MCF 10A (cell line): ENCODE data around the gene FNBP1. TPM values are rescaled to one million over a fixed set of nuclear protein-coding genes. Genes with fewer than 3 reads are reported as not detected.

ENCODE experiments used
- BruUV-seq: library from RNA; stranded (reverse); fragments of 400-500 nt; replicated peaks from 2 replicates; lab custom pipeline; 2021; lab: Mats Ljungman, UMichigan
- CTCF ChIA-PET: fragments of 300-600 bp; sonication (Branson Sonifier 250); formaldehyde crosslinking; extraction: SDS; loops from one replicate; lab custom pipeline; 2021; ENCODE audit warnings: antibody characterized with exemption, inconsistent platforms; lab: Yijun Ruan, JAX
- POLR2A ChIA-PET: fragments of 300-600, 350-650 bp; sonication (Branson Sonifier 250); formaldehyde crosslinking; extraction: SDS; loops from one replicate; lab custom pipeline; 2020; ENCODE audit warnings: antibody characterized with exemption, inconsistent platforms; lab: Yijun Ruan, JAX
- DNase-seq: peaks from one replicate; pipeline ENCODE4 v3.0.0-alpha.2; 2018; ENCODE audit not compliant: unreplicated experiment
- H3K27ac Mint-ChIP-seq: one replicate; pipeline ENCODE4 v1.8.0; 2022; ENCODE audit warnings: mild to moderate bottlenecking, low read depth, mixed read lengths; ENCODE audit not compliant: unreplicated experiment
- H3K27me3 Mint-ChIP-seq: one replicate; pipeline ENCODE4 v1.8.0; 2022; ENCODE audit warnings: mixed read lengths; ENCODE audit not compliant: insufficient read depth, unreplicated experiment
- H3K36me3 Mint-ChIP-seq: one replicate; pipeline ENCODE4 v1.8.0; 2022; ENCODE audit warnings: mild to moderate bottlenecking, moderate library complexity, mixed read lengths; ENCODE audit not compliant: insufficient read depth, unreplicated experiment
- H3K4me1 Mint-ChIP-seq: one replicate; pipeline ENCODE4 v1.8.0; 2022; ENCODE audit warnings: mixed read lengths; ENCODE audit not compliant: insufficient read depth, unreplicated experiment
- H3K4me3 Mint-ChIP-seq: one replicate; pipeline ENCODE4 v1.8.0; 2022; ENCODE audit warnings: mild to moderate bottlenecking, moderate library complexity, mixed read lengths; ENCODE audit not compliant: unreplicated experiment
- H3K9me3 Mint-ChIP-seq: one replicate; pipeline ENCODE4 v1.8.0; 2022; ENCODE audit warnings: mixed read lengths; ENCODE audit not compliant: unreplicated experiment
- CTCF ChIP-seq: fragments of 200-600 bp; IDR thresholded peaks from one replicate; pipeline ENCODE4 v1.8.0; 2022; ENCODE audit warnings: antibody characterized with exemption, mild to moderate bottlenecking; ENCODE audit not compliant: unreplicated experiment
- intact Hi-C: fragments of 100-400 bp; cut with micrococcal nuclease; formaldehyde crosslinking; loops from 2 replicates; pipeline ENCODE4 v1.14.1; 2022
- total RNA-seq: library from RNA; stranded (reverse); gene quantifications from 2 replicates; pipeline ENCODE4 v1.2.3, GENCODE V29; 2022

FNBP1 gene
- total RNA-seq, 1 experiment from 2014 or later: 24.4 TPM

- no peak for DNase-seq
- Mint-ChIP-seq H3K27me3 (no peaks in the 10 kb centered on the region), H3K4me3 (no peak overlapping the region), H3K9me3 (no peaks in the 10 kb centered on the region), H3K4me1 (no peaks in the 10 kb centered on the region), H3K27ac (no peak overlapping the region), H3K36me3 (peaks cover 23% of the 10 kb centered on the region)
- ChIA-PET CTCF (interaction anchor here (0.7 kb wide), 1 partner anchor 293 kb away, joined by 5 read pairs; no protein-coding TSS in a partner anchor), POLR2A (interaction anchor here (0.9 kb wide), 1 partner anchor 111 kb away, joined by 3 read pairs; no protein-coding TSS in a partner anchor)
- TF ChIP-seq CTCF: no peak
- intact Hi-C loops: no loop called here
- no TSS peak for BruUV-seq
Measured at GRCh38 chr9:129930743-129931142, 112.2 kb downstream of the FNBP1 start.

GRCh38 chr9:129929496-129930125, 113.4 kb downstream of the FNBP1 start:
- H3K4me1 Mint-ChIP-seq: no peaks in the 10 kb centered on the region
- no TSS peak for BruUV-seq
- TF ChIP-seq CTCF: no peak
- intact Hi-C loops: loop anchor here (2.0 kb wide), 1 partner anchor 113 kb away; the partner anchor contains the start of gene FNBP1
- H3K4me3 Mint-ChIP-seq: no peak overlapping the region
- H3K9me3 Mint-ChIP-seq: no peaks in the 10 kb centered on the region
- no peaks in the 10 kb centered on the region for H3K27me3 Mint-ChIP-seq
- no peak overlapping the region for H3K27ac Mint-ChIP-seq
- DNase-seq: peak; percentile 62
- H3K36me3 Mint-ChIP-seq: peaks cover 25% of the 10 kb centered on the region
- POLR2A ChIA-PET: interaction anchor here (0.7 kb wide), 1 partner anchor 19 kb away, joined by 4 read pairs; no protein-coding TSS in a partner anchor
- CTCF ChIA-PET: interaction anchor here (0.7 kb wide), 1 partner anchor 197 kb away, joined by 3 read pairs; no protein-coding TSS in a partner anchor

GRCh38 chr9:129923589-129923988, 119.4 kb downstream of the FNBP1 start:
- CTCF ChIA-PET: interaction anchor here (0.7 kb wide), 1 partner anchor 180 kb away, joined by 3 read pairs; no protein-coding TSS in a partner anchor
- intact Hi-C loops: no loop called here
- Mint-ChIP-seq H3K4me1 (no peaks in the 10 kb centered on the region), H3K4me3 (no peak overlapping the region), H3K9me3 (no peaks in the 10 kb centered on the region), H3K27ac (no peak overlapping the region), H3K36me3 (peaks cover 54% of the 10 kb centered on the region), H3K27me3 (no peaks in the 10 kb centered on the region)
- no peak for TF ChIP-seq CTCF
- DNase-seq: no peak
- POLR2A ChIA-PET: interaction anchor here (0.6 kb wide), 2 partner anchors 250 to 1174 kb away, joined by 3 read pairs; no protein-coding TSS in a partner anchor
- BruUV-seq: no TSS peak

GRCh38 chr9:129921905-129922304, 121.1 kb downstream of the FNBP1 start:
- no peak overlapping the region for H3K4me3 Mint-ChIP-seq
- H3K27me3 Mint-ChIP-seq: no peaks in the 10 kb centered on the region
- TF ChIP-seq CTCF: no peak
- no peak overlapping the region for H3K27ac Mint-ChIP-seq
- no TSS peak for BruUV-seq
- H3K36me3 Mint-ChIP-seq: peaks cover 43% of the 10 kb centered on the region
- POLR2A ChIA-PET: no interaction called here
- DNase-seq: no peak
- no peaks in the 10 kb centered on the region for H3K4me1 Mint-ChIP-seq
- intact Hi-C loops: no loop called here
- CTCF ChIA-PET: no interaction called here
- no peaks in the 10 kb centered on the region for H3K9me3 Mint-ChIP-seq
